Epithelial cell of proximal tubule (primary cell): ENCODE measurements around the gene SPEF1. TPM values are rescaled to one million over a fixed set of nuclear protein-coding genes. Genes with fewer than 3 reads are reported as not detected.
"Not testable (repeated sequence)": the region's sequence is repeated elsewhere in the genome, so short reads cannot be mapped to it uniquely, and the experiment has no call there.

Source experiments
- DNase-seq: peaks from one replicate; pipeline ENCODE4 v3.0.0-alpha.2; 2011; ENCODE audit warnings: low read depth
- H3K4me3 ChIP-seq: 2 replicates; pipeline ENCODE4 v1.5.1; 2011; ENCODE audit warnings: low read depth, mild to moderate bottlenecking, low read length
- CTCF ChIP-seq: conservative IDR thresholded peaks from 2 replicates; pipeline ENCODE4 v1.5.1; 2012; ENCODE audit warnings: low read depth, mild to moderate bottlenecking, low read length
- total RNA-seq: library from RNA; depleted of rRNA; stranded (reverse); fragments of >200 nt; gene quantifications from 2 replicates; pipeline ENCODE4 v1.2.3, GENCODE V29; 2015

SPEF1 gene
- 0.92 TPM in 1 of 2 replicates, not detected in the other for total RNA-seq

GRCh38 chr20:3781153-3781910 is at the start of gene SPEF1:
Gene SPEF1 (minus strand): TSS chr20:3781448. CDS start chr20:3781287, 161 bp downstream.
- H3K4me3 ChIP-seq = peak within 1 kb of the TSS; percentile 74
- no peak for DNase-seq
- TF ChIP-seq CTCF = peak; percentile 58

DNA sequence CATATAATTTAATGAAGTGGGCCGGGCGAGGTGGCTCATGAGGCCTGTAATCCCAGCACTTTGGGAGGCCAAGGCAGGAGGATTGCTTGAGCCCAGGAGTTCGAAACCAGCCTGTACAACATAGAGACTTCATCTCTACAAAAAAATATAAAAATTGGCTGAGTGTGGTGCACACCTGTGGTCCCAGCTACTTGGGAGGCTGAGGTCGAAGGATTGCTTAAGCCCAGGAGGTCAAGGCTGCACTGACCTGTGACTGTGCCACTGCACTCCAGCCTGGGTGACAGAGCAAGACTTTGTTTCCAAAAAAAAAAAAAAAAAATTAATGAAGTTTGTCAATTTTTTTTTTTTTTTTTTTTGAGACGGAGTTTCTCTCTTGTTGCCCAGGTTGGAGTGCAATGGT is 48.6 kb upstream of the SPEF1 start:
- DNase-seq = not testable (repeated sequence)

GRCh38 chr20:3828798-3829197 is 47.5 kb upstream of the SPEF1 start:
- no peak for TF ChIP-seq CTCF
- no peak overlapping the region for H3K4me3 ChIP-seq
- DNase-seq = no peak

More for the DNA sequence above, 48.6 kb upstream of the SPEF1 start:
- H3K4me3 ChIP-seq = not testable (repeated sequence)

DNA sequence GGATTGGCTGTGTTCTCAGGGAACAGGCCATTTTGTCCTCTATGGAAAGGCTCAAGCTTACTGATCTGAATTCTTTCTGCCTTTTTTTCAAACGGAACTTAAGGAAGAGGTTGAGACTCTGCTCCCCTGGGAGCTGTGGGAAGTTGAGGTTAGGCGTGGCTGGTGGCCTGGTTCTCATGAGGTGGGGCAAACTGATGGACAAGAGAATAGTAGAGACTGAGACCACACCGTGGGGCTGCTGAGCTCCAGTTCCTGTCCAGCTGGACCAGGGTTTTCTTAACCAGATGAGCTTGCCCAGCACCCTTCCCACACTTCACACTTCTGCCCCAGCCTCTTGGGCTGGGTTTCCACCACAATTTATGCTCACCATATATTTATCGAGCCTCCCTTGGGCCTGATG is 45.2 kb upstream of the SPEF1 start:
- no peak overlapping the region for H3K4me3 ChIP-seq
- DNase-seq = no peak
- no peak for TF ChIP-seq CTCF

DNA sequence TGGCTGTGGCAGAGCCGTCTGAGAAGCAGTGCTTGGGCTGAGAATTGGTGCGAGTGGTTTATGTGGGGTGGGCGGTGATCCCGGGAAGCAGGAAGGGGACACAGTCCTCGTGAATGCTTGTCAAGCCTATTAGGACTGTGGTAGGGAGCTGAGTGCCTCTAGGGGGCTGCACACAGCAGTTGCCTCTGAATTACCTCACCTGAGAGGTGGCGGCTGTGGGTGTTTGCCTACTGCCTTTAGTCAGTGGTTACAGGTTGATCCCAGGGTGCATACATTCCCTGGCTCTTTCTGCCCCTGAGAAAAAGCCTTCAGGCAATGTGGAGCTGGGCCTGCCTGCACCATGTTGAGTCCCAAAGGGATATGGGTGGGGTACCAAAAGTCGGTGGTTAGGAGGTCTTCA is 44.3 kb upstream of the SPEF1 start:
- no peak for TF ChIP-seq CTCF
- no peak for DNase-seq
- H3K4me3 ChIP-seq = no peak overlapping the region

- DNase-seq = no peak
- TF ChIP-seq CTCF = no peak
- no peak overlapping the region for H3K4me3 ChIP-seq
Measured at GRCh38 chr20:3823881-3824280, 42.6 kb upstream of the SPEF1 start.

GRCh38 chr20:3821996-3822395 is 40.7 kb upstream of the SPEF1 start:
- H3K4me3 ChIP-seq = no peak overlapping the region
- no peak for TF ChIP-seq CTCF
- DNase-seq = no peak
